H1 (cell line): ENCODE results near the gene CCT5. TPM values are rescaled to one million over a fixed set of nuclear protein-coding genes. Genes with fewer than 3 reads are reported as not detected.

Experiments used
- CTCF ChIA-PET: fragments of 300-600 bp; sonication (Branson Sonifier 250); formaldehyde crosslinking; loops from one replicate; lab custom pipeline; 2021; ENCODE audit not compliant: partially characterized antibody; lab: Charles Lee
- POLR2A ChIA-PET: fragments of 300-600 bp; sonication (Branson Sonifier 250); formaldehyde crosslinking; loops from one replicate; lab custom pipeline; 2021; ENCODE audit warnings: inconsistent platforms; ENCODE audit not compliant: partially characterized antibody; lab: Charles Lee
- DNase-seq, 2 experiments: peaks; one replicate each; pipeline versions ENCODE4 v3.0.0 to v3.0.0-alpha.2; 2010 to 2022; ENCODE audit warnings: low spot score in 2 of 2, low read depth in 1 of 2, mixed read lengths in 1 of 2
- FAIRE-seq: peaks from 2 replicates; lab custom pipeline; 2011; peaks lifted over from hg19 to GRCh38; lab: Jason Lieb, UNC
- H2AFZ ChIP-seq: 2 replicates; pipeline ENCODE4 v1.8.1; 2012; ENCODE audit warnings: low read length, inconsistent platforms
- H2AK5ac ChIP-seq: 2 replicates; pipeline ENCODE4 v1.6.1; 2013; ENCODE audit warnings: low read depth, low read length
- H2BK120ac ChIP-seq: replicated peaks from 2 replicates; pipeline ENCODE3; 2013; ENCODE audit warnings: low read depth, low read length, inconsistent platforms
- H2BK12ac ChIP-seq: 2 replicates; pipeline ENCODE4 v1.6.1; 2013; ENCODE audit warnings: low read depth, low read length
- H2BK15ac ChIP-seq: 2 replicates; pipeline ENCODE4 v1.6.1; 2013; ENCODE audit warnings: low read length
- H2BK20ac ChIP-seq: 2 replicates; pipeline ENCODE4 v1.6.1; 2013; ENCODE audit warnings: low read length
- H2BK5ac ChIP-seq: 2 replicates; pipeline ENCODE4 v1.6.1; 2013; ENCODE audit warnings: low read depth, low read length
- H3K14ac ChIP-seq: 2 replicates; pipeline ENCODE4 v1.6.1; 2013; ENCODE audit warnings: inconsistent platforms; ENCODE audit not compliant: insufficient read length
- H3K18ac ChIP-seq: 2 replicates; pipeline ENCODE4 v1.6.1; 2013; ENCODE audit warnings: low read length; ENCODE audit errors: extremely low read depth
- H3K23ac ChIP-seq: 2 replicates; pipeline ENCODE4 v1.6.1; 2013; ENCODE audit warnings: inconsistent platforms; ENCODE audit not compliant: insufficient read length
- H3K23me2 ChIP-seq: 2 replicates; pipeline ENCODE4 v1.6.1; 2013; ENCODE audit warnings: low read depth, low read length
- H3K27ac ChIP-seq: 2 replicates; pipeline ENCODE4 v1.6.1; 2011; ENCODE audit warnings: low read depth, low read length, inconsistent platforms
- H3K27me3 ChIP-seq, 4 experiments: replicated peaks in 1 of 4; 1 replicate in 1 of 4; 2 replicates in 3 of 4; pipeline versions ENCODE4 v1.6.1 to v1.8.1; 2011 to 2013; ENCODE audit warnings: low read length in 3 of 4, mild to moderate bottlenecking in 3 of 4, inconsistent platforms in 2 of 4, mixed read lengths in 2 of 4, moderate library complexity in 1 of 4; ENCODE audit not compliant: control insufficient read depth in 3 of 4, insufficient read depth in 3 of 4; ENCODE audit errors: extremely low read depth in 1 of 4
- H3K36me3 ChIP-seq, 4 experiments: 2 replicates each; pipeline versions ENCODE4 v1.6.1 to v1.8.1; 2011 to 2013; ENCODE audit warnings: mild to moderate bottlenecking in 4 of 4, low read length in 3 of 4, moderate library complexity in 2 of 4, control low read depth in 1 of 4, inconsistent platforms in 1 of 4; ENCODE audit not compliant: insufficient read depth in 4 of 4, control insufficient read depth in 2 of 4
- H3K4ac ChIP-seq: replicated peaks from 2 replicates; pipeline ENCODE3; 2013; ENCODE audit warnings: low read length, low read depth, mixed read lengths, inconsistent platforms; ENCODE audit not compliant: insufficient read length
- H3K4me1 ChIP-seq, 4 experiments: replicated peaks in 1 of 4; 1 replicate in 1 of 4; 2 replicates in 3 of 4; pipeline versions ENCODE4 v1.6.1 to v1.8.1; 2011 to 2013; ENCODE audit warnings: low read length in 3 of 4, inconsistent platforms in 2 of 4, mixed read lengths in 1 of 4; ENCODE audit not compliant: insufficient read depth in 4 of 4, control insufficient read depth in 3 of 4
- H3K4me2 ChIP-seq, 2 experiments: 2 replicates each; pipeline versions ENCODE4 v1.6.1 to v1.8.1; 2011 to 2013; ENCODE audit warnings: low read depth in 2 of 2, low read length in 2 of 2, control low read depth in 1 of 2, inconsistent platforms in 1 of 2, mild to moderate bottlenecking in 1 of 2; ENCODE audit not compliant: insufficient read depth in 1 of 2
- H3K4me3 ChIP-seq, 4 experiments: fragments of 200-600, 300-600 bp in 1 of 4; sonication (generic), shearing (Covaris generic), sonication (Bioruptor Twin) in 1 of 4; 2 replicates each; pipeline versions ENCODE4 v1.5.1 to v1.8.1; 2011 to 2016; ENCODE audit warnings: low read length in 4 of 4, low read depth in 3 of 4, control low read depth in 2 of 4, inconsistent platforms in 2 of 4, mild to moderate bottlenecking in 2 of 4, mixed read lengths in 1 of 4, moderate library complexity in 1 of 4; ENCODE audit not compliant: insufficient read depth in 2 of 4; ENCODE audit errors: extremely low read depth in 1 of 4
- H3K56ac ChIP-seq: replicated peaks from 2 replicates; pipeline ENCODE3; 2013; ENCODE audit warnings: low read depth, mild to moderate bottlenecking, mixed read lengths, low read length, inconsistent platforms; ENCODE audit not compliant: insufficient read length
- H3K79me1 ChIP-seq: 2 replicates; pipeline ENCODE4 v1.6.1; 2013; ENCODE audit warnings: low read depth, low read length, control low read depth
- H3K79me2 ChIP-seq, 2 experiments: 2 replicates each; pipeline versions ENCODE4 v1.6.1 to v1.8.1; 2012 to 2013; ENCODE audit warnings: low read length in 2 of 2, mild to moderate bottlenecking in 2 of 2, inconsistent platforms in 1 of 2; ENCODE audit not compliant: insufficient read depth in 2 of 2, control insufficient read depth in 1 of 2
- H3K9ac ChIP-seq, 4 experiments: replicated peaks in 1 of 4; 1 replicate in 1 of 4; 2 replicates in 3 of 4; pipeline versions ENCODE4 v1.6.1 to v1.8.1; 2011 to 2013; ENCODE audit warnings: low read depth in 3 of 4, low read length in 3 of 4, control low read depth in 2 of 4, mild to moderate bottlenecking in 2 of 4, moderate library complexity in 2 of 4, inconsistent platforms in 1 of 4; ENCODE audit errors: extremely low read depth in 1 of 4
- H3K9me3 ChIP-seq, 2 experiments: 2 replicates each; pipeline versions ENCODE4 v1.6.1 to v1.8.1; 2012 to 2013; ENCODE audit warnings: mild to moderate bottlenecking in 2 of 2, moderate library complexity in 2 of 2, control low read depth in 1 of 2, inconsistent platforms in 1 of 2, low read depth in 1 of 2, low read length in 1 of 2, mixed read lengths in 1 of 2; ENCODE audit not compliant: insufficient read depth in 2 of 2
- H4K20me1 ChIP-seq, 2 experiments: replicated peaks in 1 of 2; 2 replicates each; pipeline versions ENCODE3 to v1.8.1; 2011 to 2013; ENCODE audit warnings: inconsistent platforms in 2 of 2, low read length in 2 of 2, mild to moderate bottlenecking in 1 of 2; ENCODE audit not compliant: insufficient read depth in 2 of 2, control insufficient read depth in 1 of 2
- H4K5ac ChIP-seq: 2 replicates; pipeline ENCODE4 v1.6.1; 2013; ENCODE audit warnings: low read length, low read depth, mixed read lengths, inconsistent platforms; ENCODE audit not compliant: insufficient read length
- H4K8ac ChIP-seq: 2 replicates; pipeline ENCODE4 v1.8.0; 2013; ENCODE audit warnings: mild to moderate bottlenecking, moderate library complexity, low read length, inconsistent platforms; ENCODE audit not compliant: insufficient read depth; ENCODE audit errors: extremely low read depth
- H4K91ac ChIP-seq: replicated peaks from 2 replicates; pipeline ENCODE3; 2013; ENCODE audit warnings: low read length, mixed read lengths, inconsistent platforms; ENCODE audit not compliant: insufficient read length
- CBX5 ChIP-seq: fragments of 300-800, 300-1000 bp; sonication (generic); IDR thresholded peaks from 2 replicates; pipeline ENCODE4 v1.7.1; 2016; ENCODE audit warnings: antibody characterized with exemption, low read length, low read depth
- CTCF ChIP-seq, 3 experiments: IDR thresholded peaks; 1 replicate in 2 of 3; 2 replicates in 1 of 3; pipeline versions ENCODE4 v1.5.1 to v1.6.1; 2011; ENCODE audit warnings: low read length in 3 of 3, mild to moderate bottlenecking in 3 of 3, inconsistent platforms in 2 of 3, low read depth in 1 of 3, moderate library complexity in 1 of 3; ENCODE audit not compliant: insufficient read depth in 1 of 3; ENCODE audit errors: control extremely low read depth in 1 of 3
- EGR1 ChIP-seq: IDR thresholded peaks from 2 replicates; pipeline ENCODE4 v1.6.1; 2011; ENCODE audit warnings: low read depth, low read length, borderline replicate concordance
- EZH2 ChIP-seq: fragments of 200-600 bp; sonication (generic); IDR thresholded peaks from 2 replicates; pipeline ENCODE4 v1.7.1; 2012; ENCODE audit warnings: low read depth, mild to moderate bottlenecking, moderate library complexity, low read length, inconsistent platforms; ENCODE audit not compliant: severe bottlenecking
- POLR2AphosphoS5 ChIP-seq: IDR thresholded peaks from 2 replicates; pipeline ENCODE4 v1.6.1; 2011; ENCODE audit warnings: low read depth, low read length
- RAD21 ChIP-seq, 2 experiments: IDR thresholded peaks in 1 of 2; conservative IDR thresholded peaks in 1 of 2; 2 replicates each; pipeline ENCODE4 v1.6.1; 2011; ENCODE audit warnings: low read depth in 2 of 2, low read length in 2 of 2, improper control_type of control experiment in 1 of 2, inconsistent platforms in 1 of 2, mild to moderate bottlenecking in 1 of 2, moderate library complexity in 1 of 2
- WGBS, 2 experiments: shearing (Covaris generic) in 1 of 2; methylation state at CpG; one replicate each; pipeline versions ENCODE4 v1.1.6 to v1.1.7; 2013 to 2015; ENCODE audit warnings: low lambda C conversion rate in 2 of 2, mixed read lengths in 2 of 2, inconsistent platforms in 1 of 2, low coverage in 1 of 2, missing lambda C conversion rate in 1 of 2; ENCODE audit not compliant: insufficient replicate concordance in 2 of 2, insufficient coverage in 1 of 2, insufficient read length in 1 of 2; ENCODE audit errors: extremely low coverage in 1 of 2, missing lambda C conversion rate in 1 of 2; 5-methylcytosine and 5-hydroxymethylcytosine counted together
- polyA plus RNA-seq, 7 experiments: library from polyadenylated mRNA; depleted of rRNA in 3 of 7; stranded (reverse) in 5 of 7; unstranded in 2 of 7; fragments of >200 nt in 5 of 7; fragments of 200-250 nt in 2 of 7; gene quantifications; 1 replicate in 5 of 7; 2 replicates in 1 of 7; 4 replicates in 1 of 7; pipeline versions ENCODE4 v1.2.1 to v1.2.3, GENCODE V29; 2011 to 2013; ENCODE audit warnings: missing spikeins in 2 of 7, mixed read lengths in 2 of 7
- total RNA-seq: library from RNA; stranded (reverse); fragmentation: NEBNext Ultra II Directional; extraction: Animal tissue kit (Norgen Biotek cat#: 25700); gene quantifications from 2 replicates; pipeline ENCODE4 v1.2.1, GENCODE V29; 2021

Gene CCT5
- total and polyA plus RNA-seq, 2 of the 8 experiments (the other 6 are each of a cell fraction or from before 2014, with no cell fraction given), result 425 to 549 TPM

GRCh38 chr5:10304932-10305331 lies 54.9 kb downstream of the CCT5 start:
- Histone ChIP-seq H4K91ac (no peak overlapping the region), H3K36me3 (no peaks in the 10 kb centered on the region), H3K14ac (no peak overlapping the region), H3K4ac (no peak overlapping the region), H4K20me1 (peaks cover 0 to 6% of the 10 kb centered on the region in 2 experiments), H3K18ac (no peak overlapping the region), H3K4me3 (no peak overlapping the region), H3K4me1 (peaks cover 0 to 6% (median 4%) of the 10 kb centered on the region in 4 experiments; a peak in 5 of 7 replicates), H3K9ac (no peak overlapping the region), H2BK5ac (no peak overlapping the region), H3K56ac (no peak overlapping the region), H3K27ac (no peak overlapping the region), H3K4me2 (no peak overlapping the region), H3K27me3 (peaks cover 0 to 2% (median 0%) of the 10 kb centered on the region in 4 experiments; a peak in 1 of 7 replicates), H2BK15ac (no peak overlapping the region; the same call in 1 of the 2 replicates), H3K9me3 (0 out of 4 replicates have a peak, but pooled peaks cover 0 to 5% of the 10 kb centered on the region in 2 experiments), H2AK5ac (no peak overlapping the region), H3K79me1 (no peaks in the 10 kb centered on the region), H2AFZ (no peak overlapping the region), H4K5ac (no peak overlapping the region), H2BK20ac (no peak overlapping the region), H2BK12ac (no peak overlapping the region), H3K79me2 (no peaks in the 10 kb centered on the region), H3K23ac (no peak overlapping the region), H4K8ac (no peak overlapping the region), H3K23me2 (peaks cover 6% of the 10 kb centered on the region), H2BK120ac (no peak overlapping the region)
- ChIA-PET CTCF (interaction anchor here (0.6 to 3.5 kb wide), 10 partner anchors 11 to 123 kb away, joined by 3 to 14 read pairs (median 4); partner anchors contain the start of gene MARCHF6), POLR2A (interaction anchor here (0.8 to 1.2 kb wide), 3 partner anchors 25 to 48 kb away, joined by 3 to 4 read pairs (median 3); partner anchors contain the start of gene MARCHF6)
- TF ChIP-seq CBX5 (no peak), POLR2AphosphoS5 (no peak), EGR1 (no peak), CTCF (IDR thresholded peaks at IDR 0.05; ENCODE audit: control extremely low read depth in 1 of 3, insufficient read depth in 1 of 3, low read depth in 1 of 3, low read length in 3 of 3) (peak; percentile 10 to 24 (median 16); a peak in 3 of 4 replicates), RAD21 (IDR thresholded peaks at IDR 0.05 in 1 of 2, conservative IDR thresholded peaks at IDR 0.05 in 1 of 2; ENCODE audit: low read depth in 2 of 2, low read length in 2 of 2) (peak in 1 of 2 experiments; percentile 25; a peak in 1 of 4 replicates), EZH2 (no peak)
- FAIRE-seq, result no peak
- DNase-seq, result no peak
- 89% methylated on average over 5 of the region's 5 CpGs; no CpG with 5 or more reads in 1 of the 2 experiments for WGBS, 2 experiments
